GM10266 (cell line): ENCODE measurements around the gene GALNT11.

Experiments
- DNase-seq: peaks from one replicate; pipeline ENCODE4 v3.0.0; 2012; ENCODE audit errors: extremely low spot score
- CTCF ChIP-seq: IDR thresholded peaks from 2 replicates; pipeline ENCODE4 v1.5.1; 2012; ENCODE audit warnings: mild to moderate bottlenecking, low read depth; ENCODE audit not compliant: control insufficient read depth, insufficient read depth; ENCODE audit errors: missing control alignments

GALNT11 gene

GRCh38 chr7:152025077-152025936 is at the start of gene GALNT11:
Gene GALNT11 (plus strand): TSS chr7:152025674. CDS start chr7:152094228, 68,554 bp downstream.
- peak; percentile 43 for TF ChIP-seq CTCF
- peak; percentile 96 for DNase-seq

GRCh38 chr7:151978616-151979015 is 46.9 kb upstream of the GALNT11 start:
- no peak for TF ChIP-seq CTCF

GRCh38 chr7:151981223-151981622 is 44.3 kb upstream of the GALNT11 start:
- DNase-seq: no peak
- no peak for TF ChIP-seq CTCF

More at GRCh38 chr7:151978616-151979015, 46.9 kb upstream of the GALNT11 start:
- no peak for DNase-seq

GRCh38 chr7:151982806-151983205 is 42.7 kb upstream of the GALNT11 start:
- DNase-seq: no peak
- TF ChIP-seq CTCF: no peak

- no peak for DNase-seq
- TF ChIP-seq CTCF: no peak
Measured at GRCh38 chr7:151984612-151985011, 40.9 kb upstream of the GALNT11 start.

- DNase-seq: no peak
Measured at GRCh38 chr7:151987748-151988529, 37.5 kb upstream of the GALNT11 start.

More at GRCh38 chr7:151987748-151988529, 37.5 kb upstream of the GALNT11 start:
- no peak for TF ChIP-seq CTCF
